HUDEP-2 (cell line): Measurements from ENCODE around the gene ENDOV.
A peak's percentile ranks its signal among the peaks of the same experiment; 100 is the strongest.

Experiments used
- DNase-seq, 76 experiments: peaks; one replicate each; lab custom pipeline; 2025; ENCODE audit not compliant: unreplicated experiment in 76 of 76; lab: John Stamatoyannopoulos, UW

The ENDOV gene

GRCh38 chr17:80445726-80446110 is 30.8 kb downstream of the ENDOV start:
- DNase-seq: no peak

- DNase-seq: no peak
Observed at GRCh38 chr17:80446645-80447405, 31.9 kb downstream of the ENDOV start.

GRCh38 chr17:80447790-80448189 is 32.8 kb downstream of the ENDOV start:
- DNase-seq: no peak

GRCh38 chr17:80449194-80449929 is 34.4 kb downstream of the ENDOV start:
- DNase-seq: no peak

GRCh38 chr17:80449930-80450576 is 35.1 kb downstream of the ENDOV start:
- DNase-seq: no peak

GRCh38 chr17:80451104-80451775 is 36.3 kb downstream of the ENDOV start:
- DNase-seq: no peak

GRCh38 chr17:80452173-80452915 is 37.4 kb downstream of the ENDOV start:
- no peak for DNase-seq

GRCh38 chr17:80453126-80453997 is 38.4 kb downstream of the ENDOV start:
- DNase-seq: no peak

GRCh38 chr17:80453998-80454556 is 39.1 kb downstream of the ENDOV start:
- peak in 5 of 76 experiments; percentile 13 to 64 (median 33) for DNase-seq

GRCh38 chr17:80454557-80455335 is 39.8 kb downstream of the ENDOV start:
- peak in 75 of 76 experiments; percentile 34 to 98 (median 92) for DNase-seq

- DNase-seq: peak in 27 of 76 experiments; percentile 28 to 70 (median 54)
Observed at GRCh38 chr17:80455336-80455710, 40.4 kb downstream of the ENDOV start.

GRCh38 chr17:80455784-80456183 is 40.8 kb downstream of the ENDOV start:
- peak in 33 of 76 experiments; percentile 12 to 60 (median 33) for DNase-seq

GRCh38 chr17:80456465-80457235 is 41.7 kb downstream of the ENDOV start:
- DNase-seq: peak in 62 of 76 experiments; percentile 36 to 82 (median 66)

GRCh38 chr17:80457236-80457856 is 42.4 kb downstream of the ENDOV start:
- peak in 72 of 76 experiments; percentile 27 to 84 (median 65) for DNase-seq

GRCh38 chr17:80458016-80458415 is 43.0 kb downstream of the ENDOV start:
- no peak for DNase-seq

GRCh38 chr17:80459234-80459633 is 44.3 kb downstream of the ENDOV start:
- DNase-seq: no peak

GRCh38 chr17:80460429-80460834 is 45.5 kb downstream of the ENDOV start:
- no peak for DNase-seq
